CD4-positive, alpha-beta T cell treated with Interferon alpha-2 for 1 hour (primary cell): ENCODE data around the gene THAP11.
"Not testable (repeated sequence)": the region's sequence is repeated elsewhere in the genome, so short reads cannot be mapped to it uniquely, and the experiment has no call there.

Experiments used
- DNase-seq, 2 donors: peaks; one replicate each; pipeline ENCODE4 v3.0.0-alpha.2; 2020 to 2022

Gene THAP11

DNA sequence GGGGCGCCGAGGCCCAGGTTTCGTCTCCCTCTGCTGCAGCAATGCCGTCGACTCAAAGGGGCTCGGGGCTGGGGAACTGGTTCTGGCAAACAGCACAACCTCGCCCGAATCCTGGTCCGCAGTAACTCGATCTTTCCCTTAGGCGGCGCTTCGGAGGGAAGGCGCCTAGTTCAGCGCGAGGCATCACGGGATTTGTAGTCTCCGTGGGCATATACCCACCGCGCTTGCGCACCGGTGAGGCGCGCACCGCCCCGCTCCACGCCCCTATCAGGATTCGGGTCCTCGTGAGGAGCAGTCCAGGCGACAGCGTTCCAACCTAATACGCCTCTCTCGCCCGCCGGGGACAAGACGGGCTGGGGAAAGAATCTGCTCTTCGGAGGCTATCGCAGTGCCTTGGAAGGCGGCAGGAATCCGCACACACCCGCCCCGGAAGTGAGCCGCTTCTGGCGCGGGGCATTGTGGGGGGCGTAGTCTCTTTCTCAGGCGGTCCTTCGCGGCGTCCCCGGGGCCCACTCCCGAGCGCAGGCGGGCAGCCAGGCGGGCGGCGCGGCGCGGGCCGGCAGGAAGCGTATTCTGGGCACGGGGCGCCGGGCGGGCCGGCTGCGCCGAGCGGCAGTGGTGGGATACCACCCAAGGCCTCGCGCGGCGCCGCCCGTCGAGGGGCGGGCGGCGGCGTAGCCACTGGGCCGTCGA is at the start of gene THAP11:
Gene THAP11, plus strand, starts transcription at position 505 of the 693 bp plus-strand sequence. CDS start 235 bp downstream, outside the sequence.
- DNase-seq, result peak; percentile 92 to 96

DNA sequence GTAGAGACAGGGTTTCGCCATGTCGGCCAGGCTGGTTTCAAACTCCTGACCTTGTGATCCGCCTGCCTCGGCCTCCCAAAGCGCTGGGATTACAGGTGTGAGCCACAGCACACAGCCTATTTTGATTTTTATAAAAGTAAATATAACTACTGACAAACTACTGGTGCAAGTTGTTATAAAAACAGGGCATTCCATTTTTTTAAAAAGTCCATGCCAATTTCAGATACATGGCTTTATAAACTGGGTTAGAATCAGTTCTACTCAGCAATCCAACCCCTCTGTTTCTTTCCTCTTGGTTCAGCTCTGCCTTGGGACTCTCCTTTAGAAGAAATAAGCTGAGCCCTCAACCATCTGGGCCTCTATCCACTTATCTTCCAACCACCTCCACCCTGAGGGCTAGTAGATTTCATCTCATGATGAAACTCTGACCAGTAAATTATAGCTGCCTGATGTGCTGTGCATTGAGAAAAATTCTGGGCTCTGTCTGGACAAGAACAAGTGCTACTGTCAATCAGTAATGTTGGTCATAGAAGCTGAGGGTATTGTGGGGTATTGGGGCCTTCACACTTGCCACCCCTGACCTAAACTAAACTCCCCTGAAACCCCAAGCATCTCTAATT is 45.9 kb upstream of the THAP11 start:
- no peak for DNase-seq

DNA sequence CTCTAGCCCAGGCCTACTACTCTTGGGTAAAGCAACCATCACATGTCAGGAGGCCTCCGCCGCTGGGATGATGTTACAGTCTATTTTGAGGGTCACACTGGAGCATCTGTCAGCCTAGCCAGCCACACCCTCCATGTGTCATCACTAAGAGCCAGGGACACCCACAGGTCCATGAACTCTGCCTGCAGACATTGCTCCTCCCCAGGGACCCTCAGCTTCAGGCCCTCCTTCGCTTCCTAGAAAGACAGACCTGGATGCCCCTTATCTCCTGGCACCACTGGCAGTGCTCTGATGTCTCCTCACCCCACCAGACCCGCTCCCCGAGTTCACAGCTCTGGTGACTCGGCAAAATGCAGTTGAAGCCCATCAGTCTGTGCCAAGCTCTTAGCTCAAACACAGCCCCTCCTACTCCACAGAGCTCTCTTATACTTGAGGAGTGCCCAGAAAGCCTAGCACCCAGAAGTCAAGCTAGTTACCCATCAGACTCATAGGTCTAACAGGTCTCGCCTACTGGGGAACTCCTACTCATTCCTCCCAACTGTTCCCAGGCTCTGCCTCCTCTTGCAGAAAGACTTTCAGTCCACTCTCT is 41.7 kb upstream of the THAP11 start:
- DNase-seq, result no peak

DNA sequence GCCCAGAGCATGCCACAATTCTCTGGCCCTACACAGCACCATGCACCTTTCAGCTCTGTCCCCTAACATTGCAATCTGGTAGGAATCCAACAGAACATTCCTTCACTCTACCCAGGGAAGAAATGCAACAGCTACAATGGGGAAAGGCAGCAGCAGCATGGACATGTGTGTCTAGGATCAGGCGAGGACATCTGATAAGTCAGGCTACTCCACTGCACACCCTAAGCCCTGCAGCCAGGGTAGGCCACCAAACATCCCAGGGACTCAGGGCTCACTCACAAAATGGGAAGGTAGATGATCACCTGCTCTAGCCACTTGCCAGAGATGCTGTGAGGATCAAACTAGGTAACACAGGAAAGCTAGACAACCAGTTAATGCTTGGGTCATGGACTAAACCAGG is 40.9 kb upstream of the THAP11 start:
- DNase-seq, result no peak

DNA sequence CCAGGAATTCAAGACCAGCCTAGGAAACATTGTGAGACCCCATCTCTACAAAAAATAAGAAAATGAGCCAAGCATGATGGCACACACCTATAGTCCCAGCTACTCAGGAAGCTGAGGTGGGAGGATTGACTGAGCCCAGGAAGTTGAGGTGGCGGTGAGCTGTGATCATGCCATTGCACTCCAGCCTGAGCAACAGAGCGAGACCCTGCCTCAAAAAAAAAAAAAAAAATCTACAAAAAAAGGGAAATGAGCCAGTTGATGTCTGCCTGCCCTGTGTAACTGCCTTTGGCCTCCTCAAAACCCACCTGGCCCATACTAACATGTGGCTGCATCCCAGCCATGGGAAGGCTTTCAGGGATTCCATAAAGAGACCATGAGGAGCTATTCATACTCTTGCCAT is 40.2 kb upstream of the THAP11 start:
- peak; percentile 49 to 54 for DNase-seq

DNA sequence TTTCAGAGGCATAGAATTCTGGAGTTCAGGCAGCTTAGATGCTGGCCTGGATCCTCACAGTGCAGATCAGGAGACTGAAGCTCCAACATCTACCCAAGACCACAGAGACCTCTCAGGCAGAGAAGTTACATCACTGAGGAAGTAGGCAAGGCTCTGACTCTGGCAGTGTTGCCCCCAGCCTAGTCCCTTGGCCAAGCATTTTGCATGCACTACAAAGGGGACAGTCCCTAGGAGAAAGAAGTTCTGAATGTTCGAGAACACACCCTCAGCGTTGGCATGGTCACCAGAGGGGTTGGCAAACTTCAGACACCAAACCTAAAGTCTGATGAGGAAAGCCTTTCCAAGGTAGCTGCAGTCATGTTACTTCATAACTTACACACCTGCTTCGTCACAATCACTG is 38.2 kb upstream of the THAP11 start:
- DNase-seq, result peak in 1 of 2 donors; percentile 60

DNA sequence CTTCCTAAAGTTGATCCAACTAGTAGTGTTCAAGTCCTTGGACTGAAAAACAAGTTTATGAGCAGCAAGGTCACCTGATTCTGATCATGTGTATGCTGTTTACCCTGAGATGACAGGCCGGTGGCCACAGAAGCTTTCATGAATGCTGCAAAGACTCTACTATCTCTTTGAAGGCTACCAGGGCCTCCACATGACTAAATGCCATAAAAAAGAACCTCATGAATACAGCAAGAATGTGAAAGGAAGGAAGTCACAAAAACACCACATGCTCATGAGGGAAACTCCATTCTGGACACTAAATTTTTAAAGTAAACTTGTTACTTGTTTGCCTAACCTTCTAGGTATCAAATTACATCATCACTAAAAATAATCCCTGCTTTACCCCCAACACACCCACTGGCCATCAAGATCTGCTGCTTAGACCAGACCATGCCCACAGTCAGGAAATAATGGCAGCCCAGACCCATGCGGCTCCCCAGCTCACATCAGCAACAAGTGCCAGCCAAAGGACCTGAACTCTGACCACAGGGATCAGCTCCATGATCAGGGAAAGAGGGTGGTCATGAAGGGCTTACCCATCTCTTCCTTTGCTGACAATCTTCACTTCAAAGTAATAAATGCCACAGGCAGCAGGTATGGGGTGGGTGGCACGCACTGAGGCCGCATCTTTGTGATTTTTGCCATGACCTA is 37.1 kb upstream of the THAP11 start:
- no peak for DNase-seq

DNA sequence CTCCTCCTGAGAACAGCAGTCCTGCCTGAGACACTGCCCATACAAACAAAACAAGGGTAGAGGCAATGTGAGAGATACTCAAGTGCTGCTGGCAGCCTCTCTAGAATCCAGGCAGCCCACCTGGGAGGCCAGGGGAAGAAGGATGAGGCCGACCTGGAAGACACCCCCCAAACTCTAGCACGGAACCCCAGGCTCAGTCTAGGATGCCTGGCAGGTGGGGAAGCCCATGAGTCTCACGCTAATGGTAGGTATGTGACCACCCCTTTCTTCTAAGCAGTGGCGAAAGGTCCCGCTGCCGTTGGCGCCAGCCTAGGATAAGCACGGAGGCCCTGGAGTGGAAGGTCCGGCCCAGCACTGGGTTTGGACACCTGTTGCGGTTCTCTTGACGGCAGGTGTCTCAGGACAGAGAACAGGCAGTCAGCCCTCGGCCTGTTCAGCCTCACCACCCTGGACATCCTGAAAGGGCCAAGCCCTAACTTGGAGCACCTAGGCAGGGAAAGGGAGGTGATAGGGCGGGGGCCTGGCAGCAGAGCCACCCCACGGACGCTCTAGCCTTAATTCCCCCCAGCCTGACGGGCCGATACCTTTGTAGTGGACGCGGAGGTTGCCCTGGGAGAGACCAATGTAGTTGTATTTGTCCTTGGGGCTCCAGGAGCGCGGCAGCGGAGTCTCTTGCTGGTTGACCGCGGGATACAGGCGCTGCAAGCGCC is 36.2 kb upstream of the THAP11 start:
- no peak for DNase-seq

DNA sequence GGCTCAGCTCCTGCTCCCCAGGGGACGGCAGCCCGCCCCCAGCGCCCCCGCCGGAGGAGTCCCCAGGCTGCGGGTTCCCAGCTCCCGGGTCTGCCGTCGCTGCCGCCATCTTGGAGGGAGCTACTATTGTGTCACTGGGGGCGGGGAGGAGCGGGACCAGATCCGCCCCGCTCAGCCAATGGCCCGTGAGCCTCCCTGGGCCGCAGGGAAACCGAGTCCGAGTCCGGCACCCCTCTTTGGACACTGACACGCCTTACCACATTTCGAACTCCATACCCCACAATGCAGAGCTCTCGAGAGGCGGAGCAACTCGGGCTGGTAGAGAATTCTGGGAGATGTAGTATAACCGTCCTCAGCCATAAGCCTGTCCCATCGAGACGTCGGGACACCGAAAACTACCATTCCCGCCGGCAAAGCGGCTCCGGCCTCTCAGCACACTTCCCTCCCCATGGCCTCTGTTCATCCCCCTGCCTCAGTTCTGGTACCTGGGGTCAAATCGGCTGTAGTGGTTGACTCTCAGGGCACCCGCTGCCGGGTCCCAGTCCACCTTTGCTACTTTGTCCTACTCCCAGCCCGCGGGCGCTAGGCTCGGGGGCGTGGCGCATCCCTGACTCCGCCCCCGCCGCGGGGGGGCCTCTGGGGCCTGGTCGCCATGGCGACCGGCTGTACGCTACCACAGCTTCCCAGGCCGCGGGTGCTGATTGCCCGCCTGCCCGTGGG is 35.5 kb upstream of the THAP11 start, which contains the start of the genes RANBP10 and TSNAXIP1:
Gene RANBP10, minus strand, starts transcription at position 133 of the 720 bp plus-strand sequence. Its CDS starts 24 bp downstream, at position 109.
Gene TSNAXIP1, plus strand, starts transcription at position 462 of the 720 bp plus-strand sequence. CDS start 261 bp downstream, outside the sequence.
- DNase-seq, result peak; percentile 99

DNA sequence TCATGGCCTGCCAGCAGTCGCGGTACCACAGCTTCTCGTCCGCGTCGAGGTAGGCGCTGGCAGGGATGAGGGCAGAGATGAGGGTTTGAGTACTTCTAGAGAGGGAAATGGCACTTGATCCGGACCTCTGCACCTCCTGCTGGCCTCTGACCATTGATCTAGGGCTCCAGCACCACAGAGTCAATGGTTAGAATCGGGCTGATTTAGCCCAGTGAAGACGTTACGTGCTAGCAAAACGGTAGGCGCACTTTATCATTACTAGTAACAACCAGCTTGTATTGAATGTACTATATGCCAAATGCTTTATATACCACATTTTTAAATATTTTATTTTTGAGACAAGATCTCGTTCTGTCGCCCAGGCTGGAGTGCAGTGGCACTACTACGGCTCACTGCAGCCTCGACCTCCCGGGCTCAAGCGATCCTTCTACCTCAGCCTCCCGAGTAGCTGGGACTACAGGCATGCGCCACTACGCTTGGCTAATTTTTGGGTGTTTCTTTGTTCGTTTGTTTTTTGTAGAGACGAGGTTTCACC is 34.9 kb upstream of the THAP11 start:
- no peak for DNase-seq

DNA sequence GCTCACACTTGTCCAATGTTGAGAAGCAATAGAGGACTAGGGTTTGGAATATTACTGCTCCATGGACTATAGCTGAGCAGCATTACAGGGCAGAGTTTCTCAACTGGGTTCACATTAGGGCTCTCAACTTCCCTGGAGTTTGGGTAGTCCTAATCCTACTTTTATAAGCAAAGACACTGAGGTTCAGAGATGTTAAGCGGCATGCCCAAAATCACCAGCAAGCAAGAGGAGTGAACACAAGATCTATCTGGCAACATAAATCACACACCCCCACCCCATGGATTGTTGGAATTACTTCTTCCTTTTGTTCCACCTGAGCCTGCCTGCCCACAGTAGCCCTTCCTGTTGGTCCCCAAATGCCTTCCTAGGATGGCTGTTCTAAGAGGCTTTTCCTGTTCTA is 30.2 kb upstream of the THAP11 start:
- no peak for DNase-seq

DNA sequence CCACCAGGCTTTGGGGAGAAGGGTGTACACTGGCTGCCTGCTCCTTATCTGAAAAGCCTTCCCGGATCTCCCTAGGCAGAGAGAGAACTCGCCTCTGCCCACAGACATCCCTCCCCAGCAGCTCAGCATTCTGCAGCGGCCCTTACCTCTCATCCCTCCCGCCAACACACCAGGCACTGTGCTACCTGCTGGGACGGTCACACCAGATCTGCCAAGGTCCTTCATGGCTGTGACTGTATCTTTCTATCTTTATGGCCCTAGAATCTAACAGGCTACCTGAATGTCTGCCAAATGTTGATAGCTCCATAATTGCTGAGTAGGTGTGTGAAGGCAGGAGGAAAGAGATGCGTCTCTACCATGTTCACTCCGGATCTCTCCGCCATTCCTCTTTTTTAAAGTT is 27.6 kb upstream of the THAP11 start:
- no peak for DNase-seq

DNA sequence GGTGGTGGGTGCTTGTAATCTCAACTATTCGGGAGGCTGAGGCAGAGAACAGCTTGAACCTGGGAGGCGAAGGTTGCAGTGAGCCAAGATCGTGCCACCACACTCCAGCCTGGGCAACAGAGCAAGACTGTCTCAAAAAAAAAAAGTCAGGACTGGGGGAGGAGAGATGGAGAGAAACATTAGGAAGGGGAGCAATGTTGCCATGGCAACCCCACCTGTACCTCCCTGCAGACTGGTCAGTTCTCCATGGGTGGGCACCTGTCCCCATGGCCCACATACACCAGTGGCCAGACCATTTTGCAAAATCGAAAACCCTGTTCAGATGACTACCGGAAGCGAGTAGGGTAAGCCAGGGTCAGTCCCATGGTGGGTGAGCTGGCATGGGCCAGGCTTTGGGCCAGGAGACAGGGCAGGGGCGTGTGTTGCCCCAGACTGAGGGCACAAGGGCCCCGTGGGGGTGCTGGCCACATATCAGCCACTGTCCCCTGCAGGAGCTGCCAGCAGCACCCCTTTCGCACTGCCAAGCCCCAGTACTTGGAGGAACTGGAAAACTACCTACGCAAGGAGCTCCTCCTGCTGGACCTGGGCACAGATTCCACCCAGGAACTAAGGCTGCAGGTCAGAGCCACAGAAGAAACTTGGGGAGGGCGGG is 21.4 kb upstream of the THAP11 start:
- no peak for DNase-seq

DNA sequence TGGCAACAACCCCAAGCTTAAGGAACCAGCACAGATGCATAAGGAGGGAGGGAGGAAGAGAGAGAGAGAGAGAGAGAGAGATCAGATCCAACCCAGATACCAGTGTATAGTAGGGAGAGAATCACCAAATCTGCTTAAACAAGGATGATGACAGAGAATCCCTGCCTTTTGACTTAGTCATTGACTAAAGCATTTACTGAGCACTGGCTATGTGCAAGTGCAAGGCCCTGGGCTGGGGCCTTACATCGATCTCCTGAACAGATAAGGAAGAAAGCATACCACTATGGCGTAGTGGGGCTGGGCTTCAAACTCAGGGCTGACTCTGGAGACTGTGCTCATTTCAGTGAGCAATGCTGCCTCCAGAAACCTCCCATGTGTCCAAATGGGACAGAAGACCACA is 19.6 kb upstream of the THAP11 start:
- DNase-seq, result no peak

DNA sequence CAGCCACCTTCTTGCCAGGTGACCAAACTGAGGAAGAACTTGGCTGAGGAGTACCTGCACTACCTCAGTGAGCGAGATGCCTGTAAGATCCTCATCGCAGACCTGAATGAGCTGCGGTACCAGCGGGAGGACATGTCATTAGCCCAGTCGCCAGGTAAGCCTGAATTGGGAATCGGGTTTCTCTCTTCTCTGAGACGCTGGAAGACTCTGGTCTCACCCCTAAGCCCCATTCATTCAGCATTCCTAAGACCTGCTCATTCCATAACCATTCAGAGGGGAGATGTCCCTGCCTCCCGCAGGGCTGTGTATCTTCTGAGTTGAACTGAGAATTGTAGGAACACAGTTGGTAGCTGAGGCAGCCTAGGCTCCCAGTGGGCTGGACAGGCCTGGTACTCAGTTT is 17.0 kb upstream of the THAP11 start:
- no peak for DNase-seq

DNA sequence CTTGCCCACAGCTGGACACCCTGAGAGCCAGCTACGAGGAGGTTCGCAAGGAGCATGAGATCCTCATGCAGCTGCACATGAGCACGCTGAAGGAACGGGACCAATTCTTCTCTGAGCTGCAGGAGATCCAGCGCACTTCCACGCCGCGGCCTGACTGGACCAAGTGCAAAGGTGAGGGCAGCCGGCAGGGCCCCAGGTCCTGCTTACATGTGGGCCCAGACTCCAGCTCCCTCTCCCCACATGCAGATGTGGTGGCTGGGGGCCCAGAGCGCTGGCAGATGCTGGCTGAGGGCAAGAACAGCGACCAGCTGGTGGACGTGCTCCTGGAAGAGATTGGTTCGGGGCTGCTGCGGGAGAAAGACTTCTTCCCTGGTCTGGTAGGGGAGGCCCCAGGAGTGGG is 16.2 kb upstream of the THAP11 start:
- DNase-seq, result no peak

DNA sequence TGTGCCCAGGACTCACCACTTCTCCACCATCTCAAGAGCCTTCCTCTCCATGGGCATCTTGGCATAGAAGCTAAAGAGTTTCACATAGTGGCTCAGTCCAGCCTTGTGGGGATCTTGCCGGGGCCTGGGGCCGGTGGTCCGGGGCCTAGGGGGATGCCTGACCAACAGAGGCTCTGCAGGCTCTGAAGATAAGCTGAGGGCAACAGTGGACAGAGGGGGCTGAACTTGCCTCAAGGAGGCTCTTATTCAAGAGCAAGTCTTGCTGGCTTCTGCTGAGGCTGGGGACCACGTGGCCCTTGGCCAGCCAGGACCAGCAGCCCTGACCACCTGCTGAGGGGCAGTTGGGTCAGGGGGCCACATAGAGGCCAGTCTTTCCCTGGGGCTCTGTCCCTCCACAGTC is 13.5 kb upstream of the THAP11 start:
- no peak for DNase-seq

DNA sequence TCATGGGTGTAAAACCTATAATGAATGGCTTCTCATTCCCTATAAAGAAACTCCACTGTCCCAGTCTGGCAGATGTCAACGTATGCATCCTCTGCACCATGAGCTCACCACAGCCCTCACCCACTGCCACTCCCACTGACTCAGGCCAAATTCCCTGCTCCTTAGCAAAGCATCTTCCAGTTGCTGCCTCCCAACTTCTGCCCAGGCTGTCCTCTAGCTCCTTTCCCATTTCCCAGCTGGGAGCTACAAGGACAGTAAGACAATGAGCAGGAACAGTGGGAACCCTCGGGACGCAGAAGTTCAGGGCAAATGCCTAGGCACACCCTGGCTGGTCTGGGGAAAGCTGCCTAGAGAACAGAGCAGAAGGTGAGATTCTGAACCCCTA is 9.1 kb upstream of the THAP11 start:
- DNase-seq, result no peak

DNA sequence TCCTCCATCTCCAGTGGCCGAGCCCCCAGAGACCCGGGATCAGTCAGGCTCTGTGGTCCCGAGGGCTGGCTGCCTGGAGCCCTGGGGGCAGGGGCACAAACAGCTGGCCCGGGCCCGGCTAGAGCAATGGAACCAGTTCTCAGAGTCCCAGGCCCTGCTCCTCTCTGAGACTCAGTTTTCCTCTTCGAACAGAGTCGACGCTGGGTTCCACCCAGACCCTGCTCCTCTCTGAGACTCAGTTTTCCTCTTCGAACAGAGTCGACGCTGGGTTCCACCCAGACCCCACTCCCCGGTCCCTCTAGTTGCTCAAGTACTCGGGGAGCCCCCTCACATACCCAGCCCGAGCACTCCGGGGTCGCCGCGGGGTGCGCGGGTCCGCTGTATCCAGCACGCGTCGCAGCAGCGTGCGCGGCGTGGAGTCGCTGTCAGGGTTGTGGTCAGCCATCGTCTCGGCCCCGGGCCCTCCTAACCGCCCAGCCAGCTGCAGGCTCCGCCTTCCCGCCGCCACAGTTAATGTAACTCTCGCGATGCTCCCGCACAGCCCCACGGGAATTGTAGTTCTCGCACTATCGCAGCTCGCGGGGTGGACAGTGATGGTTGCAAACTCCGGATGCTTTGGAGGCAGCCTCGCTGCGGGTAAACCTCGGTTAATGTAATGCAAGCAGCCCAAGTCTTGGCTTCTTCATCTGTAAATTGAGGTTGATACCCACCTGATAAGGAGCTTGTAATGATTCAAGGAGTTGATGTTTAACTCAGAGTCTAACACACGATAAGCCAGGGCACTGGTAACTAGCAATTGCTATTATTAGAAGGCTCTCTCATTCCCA is 8.5 kb upstream of the THAP11 start:
- peak; percentile 91 to 95 for DNase-seq

DNA sequence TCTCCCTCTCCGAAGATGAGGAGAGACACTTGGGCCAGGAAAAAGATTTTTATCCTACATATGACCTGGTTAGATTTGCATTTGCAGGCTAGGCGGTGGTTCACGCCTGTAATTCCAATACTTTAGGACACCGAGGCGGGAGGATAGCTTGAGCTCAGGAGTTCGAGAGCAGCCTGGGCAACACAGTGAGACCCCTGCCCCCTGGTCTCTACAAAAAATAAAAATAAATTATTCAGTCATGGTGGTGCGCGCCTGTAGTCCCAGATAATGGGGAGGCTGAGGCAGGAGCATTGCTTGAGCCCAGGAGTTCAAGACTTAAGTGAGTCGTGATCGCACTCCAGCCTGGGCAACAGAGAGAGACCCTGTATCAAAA is 7.9 kb upstream of the THAP11 start:
- DNase-seq, result no peak

DNA sequence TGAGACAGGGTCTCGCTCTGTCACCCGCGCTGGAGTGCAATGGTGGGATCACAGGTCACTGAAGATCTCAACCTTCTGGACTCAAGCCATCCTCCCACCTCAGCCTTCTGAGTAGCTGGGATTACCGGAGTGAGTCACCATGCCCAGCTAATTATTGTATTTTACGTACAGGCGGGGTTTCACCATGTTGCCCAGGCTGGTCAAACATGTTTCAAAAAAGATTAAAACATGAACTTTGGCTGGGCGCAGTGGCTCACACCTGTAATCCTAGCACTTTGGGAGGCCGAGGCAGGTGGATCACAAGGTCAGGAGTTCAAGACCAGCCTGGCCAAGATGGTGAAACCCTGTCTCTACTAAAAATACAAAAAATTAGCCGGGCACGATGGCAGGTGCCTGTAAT is 4.9 kb upstream of the THAP11 start:
- DNase-seq, result not testable (repeated sequence)
